T-helper 17 cell (primary cell): ENCODE results near the gene OXLD1. TPM values are rescaled to one million over a fixed set of nuclear protein-coding genes. Genes with fewer than 3 reads are reported as not detected.
"Not testable (repeated sequence)": the region's sequence is repeated elsewhere in the genome, so short reads cannot be mapped to it uniquely, and the experiment has no call there.

ENCODE experiments used
- ATAC-seq: fragments of 150-1000 bp; cut with Tn5 transposase; 2 replicates; pipeline ENCODE4 v1.10.0; 2021; ENCODE audit warnings: mild to moderate bottlenecking, moderate library complexity
- DNase-seq, 3 donors: peaks; one replicate each; pipeline versions ENCODE4 v3.0.0 to v3.0.0-alpha.2; 2020 to 2021
- H3K9me3 ChIP-seq: one replicate; pipeline ENCODE4 v1.7.0; 2013; ENCODE audit warnings: low read length, mild to moderate bottlenecking; ENCODE audit not compliant: control insufficient read depth, poor library complexity, severe bottlenecking
- H3K27ac Mint-ChIP-seq: one replicate; pipeline ENCODE4 v1.8.0; 2022; ENCODE audit warnings: mild to moderate bottlenecking, moderate library complexity, mixed read lengths
- H3K27me3 Mint-ChIP-seq: one replicate; pipeline ENCODE4 v1.8.0; 2022; ENCODE audit warnings: mixed read lengths
- H3K36me3 Mint-ChIP-seq: one replicate; pipeline ENCODE4 v1.8.0; 2022; ENCODE audit warnings: low read depth, mixed read lengths
- H3K4me1 Mint-ChIP-seq: one replicate; pipeline ENCODE4 v1.8.0; 2022; ENCODE audit warnings: mild to moderate bottlenecking, mixed read lengths
- H3K4me3 Mint-ChIP-seq: one replicate; pipeline ENCODE4 v1.8.0; 2022; ENCODE audit warnings: mild to moderate bottlenecking, moderate library complexity, mixed read lengths
- total RNA-seq, 4 donors: library from RNA in 2 of 4; stranded (reverse) in 2 of 4; gene quantifications; one replicate each; pipeline ENCODE4 v1.2.3 and lab custom pipeline; 2022 to 2026

OXLD1 gene
- total RNA-seq, 2 donors from 2014 or later = 32.8 to 34.4 TPM

DNA sequence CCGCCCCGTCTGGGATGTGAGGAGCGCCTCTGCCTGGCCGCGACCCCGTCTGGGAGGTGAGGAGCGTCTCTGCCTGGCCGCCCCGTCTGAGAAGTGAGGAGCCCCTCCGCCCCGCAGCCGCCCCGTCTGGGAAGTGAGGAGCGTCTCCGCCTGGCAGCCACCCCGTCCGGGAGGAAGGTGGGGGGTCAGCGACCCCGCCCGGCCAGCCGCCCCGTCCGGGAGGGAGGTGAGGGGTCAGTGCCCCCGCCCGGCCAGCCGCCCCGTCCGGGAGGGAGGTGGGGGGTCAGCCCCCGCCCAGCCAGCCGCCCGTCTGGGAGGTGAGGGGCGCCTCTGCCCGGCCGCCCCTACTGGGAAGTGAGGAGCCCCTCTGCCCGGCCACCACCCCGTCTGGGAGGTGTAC, 48.1 kb downstream of the OXLD1 start:
- H3K9me3 ChIP-seq, H3K27ac Mint-ChIP-seq, H3K27me3 Mint-ChIP-seq, H3K36me3 Mint-ChIP-seq, ATAC-seq, DNase-seq, H3K4me3 Mint-ChIP-seq: not testable (repeated sequence)
- H3K4me1 Mint-ChIP-seq = peaks cover 21% of the 10 kb centered on the region

DNA sequence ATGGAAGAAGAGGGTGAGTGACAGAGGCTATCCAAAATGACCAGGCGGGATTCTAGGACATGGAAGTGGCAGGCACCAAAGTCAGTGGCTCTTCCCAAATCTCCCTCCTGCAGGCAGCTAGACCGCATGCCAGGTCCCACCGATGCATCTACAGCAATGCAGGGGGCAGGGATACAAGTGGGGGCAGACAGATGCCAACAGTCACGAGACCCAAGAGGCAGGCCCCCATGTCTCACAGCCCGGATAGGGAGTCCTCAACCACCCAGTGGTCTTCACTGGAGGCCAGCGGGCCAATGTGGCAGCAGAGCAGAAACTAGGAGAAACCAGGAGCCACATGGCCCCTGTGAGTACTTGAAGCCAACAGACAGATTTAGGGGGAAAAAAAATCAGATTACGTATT, 49.5 kb downstream of the OXLD1 start:
- no peaks in the 10 kb centered on the region for H3K9me3 ChIP-seq
- Mint-ChIP-seq H3K36me3 (no peaks in the 10 kb centered on the region), H3K27ac (peak overlapping the region; percentile 27), H3K27me3 (no peaks in the 10 kb centered on the region), H3K4me1 (peaks cover 22% of the 10 kb centered on the region), H3K4me3 (no peak overlapping the region)
- DNase-seq (no peak), ATAC-seq (no peak)

DNA sequence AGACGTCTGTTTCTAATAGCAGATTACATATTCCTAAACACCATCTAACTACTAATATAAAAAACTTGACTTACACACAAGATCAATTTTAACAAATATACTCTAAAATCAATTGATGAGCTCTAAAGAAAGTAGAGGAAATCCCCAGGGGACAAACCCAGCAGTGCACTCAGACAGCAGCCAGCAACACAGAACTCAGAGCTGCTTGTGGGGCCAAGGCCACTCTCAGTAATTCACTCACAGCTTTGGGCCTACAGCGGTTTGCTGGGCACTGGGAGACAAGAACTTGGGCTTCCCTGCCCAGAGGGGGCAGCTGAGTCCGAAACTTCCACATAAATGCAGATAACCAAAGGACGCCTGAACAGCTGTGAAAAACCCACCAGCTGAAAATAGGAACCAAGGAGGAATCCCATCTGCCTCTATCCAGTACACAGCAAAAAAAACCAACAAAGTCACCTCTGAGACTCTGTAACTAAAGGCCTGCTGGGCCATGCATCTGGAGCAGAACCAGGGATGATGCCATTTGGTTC, 50.9 kb downstream of the OXLD1 start:
- H3K27ac Mint-ChIP-seq = peak overlapping the region; percentile 95

More for the DNA sequence above, 50.9 kb downstream of the OXLD1 start:
- H3K4me3 Mint-ChIP-seq = no peak overlapping the region
- H3K36me3 Mint-ChIP-seq = no peaks in the 10 kb centered on the region
- no peaks in the 10 kb centered on the region for H3K27me3 Mint-ChIP-seq
- DNase-seq = no peak
- ATAC-seq = peak; percentile 53
- peaks cover 21% of the 10 kb centered on the region for H3K4me1 Mint-ChIP-seq
- H3K9me3 ChIP-seq = no peaks in the 10 kb centered on the region

Other genes starting within 250 kb of the OXLD1 start
- gene ACTG1, start 153.8 kb downstream of the OXLD1 start, total RNA-seq = 1,000 to 10,000 TPM; 1,202 to 1,502 TPM
- under 1 TPM; 0.65 to 0.72 TPM for gene FSCN2, start 138.2 kb downstream of the OXLD1 start, total RNA-seq
- gene FAAP100, start 114.3 kb downstream of the OXLD1 start, total RNA-seq = 10 to 100 TPM; 25.2 to 30.6 TPM
- gene NPLOC4, start 29.5 kb downstream of the OXLD1 start, total RNA-seq = 10 to 100 TPM; 76.0 to 84.1 TPM
- under 1 TPM in 1 of 2 donors, not detected in 1; 0.15 TPM for gene TSPAN10, start 29.4 kb downstream of the OXLD1 start, total RNA-seq
- gene PDE6G, start 10.1 kb downstream of the OXLD1 start, total RNA-seq = 1 to 10 TPM in 1 of 2 donors, under 1 TPM in 1; 0.50 to 2.2 TPM
- gene CCDC137, start 132 bp upstream of the OXLD1 start, total RNA-seq = 10 to 100 TPM; 15.0 to 18.4 TPM
- 10 to 100 TPM; 10.5 to 34.0 TPM for gene ARL16, start 17.2 kb upstream of the OXLD1 start, total RNA-seq
- 100 to 1,000 TPM; 111 to 121 TPM for gene HGS, start 17.4 kb upstream of the OXLD1 start, total RNA-seq
- gene MRPL12, start 36.8 kb upstream of the OXLD1 start, total RNA-seq = 10 to 100 TPM; 21.4 to 21.8 TPM
- 1 to 10 TPM; 3.4 TPM for gene SLC25A10, start 45.7 kb upstream of the OXLD1 start, total RNA-seq
- gene GCGR, start 137.5 kb upstream of the OXLD1 start, total RNA-seq = not detected
- gene MCRIP1, start 166.7 kb upstream of the OXLD1 start, total RNA-seq = 10 to 100 TPM; 50.3 to 51.9 TPM
- not detected for gene PPP1R27, start 168.4 kb upstream of the OXLD1 start, total RNA-seq
- gene P4HB, start 193.9 kb upstream of the OXLD1 start, total RNA-seq = 100 to 1,000 TPM; 281 to 320 TPM
- 100 to 1,000 TPM; 564 to 643 TPM for gene ARHGDIA, start 204.7 kb upstream of the OXLD1 start, total RNA-seq
- gene ALYREF, start 225.0 kb upstream of the OXLD1 start, total RNA-seq = 10 to 100 TPM; 79.9 to 88.8 TPM
- 10 to 100 TPM; 32.8 to 36.2 TPM for gene ANAPC11, start 225.1 kb upstream of the OXLD1 start, total RNA-seq
- gene NPB, start 235.6 kb upstream of the OXLD1 start, total RNA-seq = not detected
- gene PCYT2, start 244.8 kb upstream of the OXLD1 start, total RNA-seq = 10 to 100 TPM; 21.6 to 26.0 TPM